Suppressor macrophage (primary cell): ENCODE data around the gene CELF2.

ENCODE experiments used
- DNase-seq, 4 experiments: peaks; one replicate each; pipeline ENCODE4 v3.0.0-alpha.2; 2020 to 2022

The CELF2 gene

DNA sequence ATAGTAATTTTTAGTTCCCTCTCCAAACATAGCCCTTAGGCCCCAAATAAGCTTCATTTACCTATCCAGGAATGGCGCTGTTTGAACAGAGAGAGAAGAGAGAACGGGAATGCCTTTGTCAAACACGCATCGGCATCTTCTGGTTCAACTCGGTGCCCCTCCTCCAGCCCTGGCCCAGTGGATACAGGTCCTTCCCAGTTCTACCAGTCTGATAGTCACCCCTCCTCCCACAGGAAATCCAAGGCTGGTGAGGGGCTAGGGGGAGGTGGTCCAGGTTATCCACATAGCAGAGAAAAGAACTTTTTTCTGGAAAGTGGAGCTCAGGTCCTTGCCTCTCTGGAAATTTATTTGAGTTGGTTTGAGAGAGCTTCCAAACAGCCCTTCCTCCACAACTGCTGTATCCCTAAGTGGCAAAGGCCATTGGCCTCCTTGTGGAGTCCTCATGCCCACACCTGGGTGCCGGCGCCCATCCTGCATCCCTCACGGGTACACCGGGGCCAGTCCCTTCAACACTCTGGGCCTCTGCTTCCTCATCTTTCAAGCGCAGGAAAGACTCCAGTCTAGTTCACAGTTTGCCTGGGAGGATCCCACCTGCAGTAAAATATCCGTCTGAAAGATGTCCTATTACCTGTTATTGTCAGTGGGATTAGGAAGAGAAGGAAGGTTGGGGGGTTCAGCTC lies 287.4 kb downstream of the CELF2 start:
- no peak for DNase-seq

DNA sequence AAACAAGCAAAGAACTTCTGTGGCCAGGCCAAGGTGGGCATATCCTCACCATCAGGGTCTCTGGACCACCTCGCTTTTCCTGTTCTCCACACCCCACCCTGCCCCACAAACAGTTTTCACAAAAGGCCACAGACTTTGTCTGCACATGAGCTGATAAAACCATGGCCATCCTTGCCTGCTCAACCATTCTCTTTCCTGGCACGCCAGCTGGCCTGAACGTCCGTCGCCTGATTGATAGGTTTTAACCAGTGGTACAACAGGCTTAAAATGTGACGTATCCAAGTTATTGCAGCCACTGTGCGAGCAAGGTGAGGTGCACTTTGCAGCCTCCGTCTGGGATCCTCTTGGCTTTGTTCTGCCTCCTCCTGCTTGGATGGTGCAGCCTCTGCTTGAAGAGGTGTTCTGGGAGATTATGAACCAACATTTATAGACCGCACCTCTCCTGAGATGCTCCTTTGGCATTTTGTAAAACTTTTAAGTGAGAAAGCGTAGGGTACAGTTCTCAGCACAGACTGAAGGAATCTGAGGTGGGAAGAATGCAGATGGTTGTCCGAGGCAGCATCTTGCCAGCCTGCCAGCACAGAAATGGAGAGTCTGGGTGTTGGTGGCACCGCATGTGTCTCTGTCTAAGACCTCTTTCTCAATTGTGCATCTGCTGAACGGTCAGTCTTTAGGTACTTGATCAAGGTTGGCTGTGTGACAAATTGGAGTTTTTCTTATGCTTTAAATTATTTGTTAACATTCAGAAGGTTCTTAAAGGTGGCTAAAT lies 288.3 kb downstream of the CELF2 start:
- DNase-seq = no peak

DNA sequence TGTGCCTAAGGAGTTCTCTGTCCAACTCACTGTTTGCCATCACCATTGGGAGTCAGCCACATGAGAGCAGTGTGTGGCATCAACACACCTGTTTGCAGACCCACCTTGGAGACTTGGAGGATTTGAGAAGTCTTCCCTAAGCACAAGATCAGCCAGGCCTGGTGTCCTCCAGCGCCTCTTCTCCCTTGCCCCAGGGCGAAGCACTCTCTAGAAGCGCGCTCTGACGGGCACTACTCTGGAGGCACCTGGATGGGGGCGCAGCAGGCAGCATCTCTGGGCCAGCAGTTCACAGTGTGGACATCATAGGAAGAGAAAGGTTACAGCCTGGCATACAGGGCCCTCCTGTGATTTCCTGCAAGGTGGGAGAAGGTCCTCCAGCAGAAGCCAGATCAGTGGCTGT lies 289.3 kb downstream of the CELF2 start:
- DNase-seq = no peak

DNA sequence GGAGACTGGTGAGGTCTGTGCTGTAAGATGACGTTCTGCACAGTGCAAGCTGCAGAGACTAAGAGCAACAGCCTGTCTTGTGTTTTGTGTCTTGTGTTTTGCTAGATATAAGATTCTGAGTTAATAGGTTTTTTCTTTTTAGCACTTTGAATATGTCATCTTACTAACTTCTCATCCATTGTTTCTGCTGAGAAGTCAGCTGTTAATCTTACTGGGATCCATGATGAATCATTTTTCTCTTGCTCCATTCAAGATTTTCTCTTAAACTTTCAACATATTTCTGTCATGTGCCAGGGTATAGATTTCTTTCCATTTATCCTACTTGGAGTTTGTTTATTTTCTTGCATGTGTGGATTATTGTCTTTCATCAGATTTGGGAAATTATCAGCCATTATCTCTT lies 290.3 kb downstream of the CELF2 start:
- DNase-seq = no peak

DNA sequence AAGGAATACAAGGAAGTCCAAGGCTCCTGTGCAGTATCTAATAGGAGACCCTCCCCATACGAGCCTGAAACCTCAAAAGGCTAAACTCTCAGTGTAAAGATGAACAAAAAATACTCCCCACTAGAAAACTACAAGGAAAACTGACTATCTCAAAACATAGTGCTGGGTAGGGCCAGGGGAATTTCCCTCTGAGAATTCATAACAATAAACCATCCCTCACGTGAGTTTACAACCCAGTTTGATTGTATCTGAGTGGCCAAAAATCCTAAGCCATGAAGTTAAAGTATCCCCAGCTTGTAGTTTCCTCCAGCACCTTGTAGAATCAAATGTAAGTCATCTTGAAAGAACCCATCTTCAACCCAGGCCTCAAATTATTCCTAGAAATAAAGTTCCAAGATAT lies 293.4 kb downstream of the CELF2 start:
- DNase-seq = no peak

DNA sequence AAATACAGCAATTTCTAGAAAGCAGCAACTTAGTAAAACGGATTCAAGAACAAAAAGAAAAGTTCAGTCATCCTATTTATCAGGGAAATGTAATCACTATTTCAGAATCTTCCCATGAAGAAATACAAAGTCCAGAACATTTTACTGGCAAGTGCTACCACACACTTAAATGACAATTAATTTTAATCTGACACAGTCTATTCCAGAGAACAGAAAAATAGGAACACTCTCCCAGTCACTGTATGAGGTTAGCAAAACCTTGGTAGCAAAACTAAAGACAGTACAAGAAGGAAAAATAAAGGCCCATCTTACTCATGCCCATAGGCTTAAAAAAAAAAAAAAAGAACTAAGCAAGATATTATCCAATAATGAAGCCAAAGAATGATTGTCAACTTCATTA lies 295.8 kb downstream of the CELF2 start:
- DNase-seq = no peak

DNA sequence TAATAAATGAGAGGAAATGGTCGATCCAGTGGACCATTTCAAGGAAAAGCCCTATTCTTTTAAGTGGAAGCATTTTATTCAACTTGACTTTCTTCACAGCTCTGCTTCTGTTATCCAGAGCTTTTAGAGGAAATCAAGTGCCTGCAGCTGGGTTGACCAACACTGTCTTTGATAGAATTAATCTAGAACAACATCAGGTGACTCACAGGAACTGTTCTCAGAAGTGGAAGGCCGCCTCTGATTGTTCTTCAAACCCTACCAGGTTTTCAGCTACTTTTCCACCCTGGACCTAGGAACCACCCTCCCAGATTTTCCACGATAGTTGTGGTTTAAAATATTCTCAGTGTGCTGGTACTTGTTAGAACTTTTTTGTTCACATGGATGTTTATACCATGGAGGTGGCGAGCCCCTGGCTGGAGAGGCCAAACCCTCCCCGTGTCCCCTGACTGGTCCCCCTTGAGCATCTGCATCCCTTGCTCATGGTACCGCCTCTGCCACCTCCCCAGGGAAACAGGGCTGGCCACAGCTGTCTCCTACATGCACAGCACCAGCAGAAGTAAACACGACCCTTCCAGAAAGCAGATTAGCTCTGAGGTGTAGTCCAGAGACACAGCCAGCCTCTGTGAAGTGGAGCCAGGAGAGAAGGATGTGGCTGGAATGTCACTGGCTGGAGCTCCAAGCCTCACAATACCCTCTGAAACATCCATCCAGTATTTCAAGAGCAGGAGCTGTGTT lies 300.4 kb downstream of the CELF2 start:
- DNase-seq = no peak

DNA sequence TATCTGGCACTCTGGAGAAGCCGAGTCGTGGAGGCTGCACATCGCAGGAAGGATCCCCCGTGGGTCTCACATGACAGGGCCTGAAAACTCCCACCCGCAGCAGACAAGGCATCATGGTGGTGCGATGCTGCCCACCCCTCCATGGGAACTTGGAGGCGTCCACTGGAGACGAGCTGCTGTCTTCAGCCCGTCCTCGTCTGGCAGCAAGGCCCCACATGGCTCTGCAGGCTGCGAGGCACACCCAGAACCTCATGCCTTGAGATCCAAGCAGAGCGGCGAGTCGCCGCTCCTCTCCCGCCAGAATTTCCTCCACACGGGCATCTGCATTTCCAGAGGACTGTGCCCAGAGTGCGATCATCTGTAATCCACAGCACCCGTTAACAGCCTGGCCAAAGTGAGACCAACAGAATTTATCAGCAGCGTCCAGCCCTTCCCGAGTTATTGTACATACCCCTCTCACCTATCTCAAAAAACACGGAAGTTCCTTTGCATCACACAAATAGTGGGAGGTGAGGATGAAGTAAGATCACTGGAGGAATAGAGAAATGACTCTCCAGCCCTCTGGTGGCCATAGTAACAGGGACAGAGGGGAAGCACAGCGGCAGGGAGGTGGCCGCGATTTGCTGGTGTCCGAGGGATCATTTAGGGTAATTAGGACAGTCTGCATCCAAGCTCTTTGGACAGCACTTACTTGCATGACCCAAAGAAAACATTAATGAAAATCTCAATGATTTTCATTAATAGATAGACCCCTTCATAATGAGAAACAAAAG lies 301.3 kb downstream of the CELF2 start:
- no peak for DNase-seq

DNA sequence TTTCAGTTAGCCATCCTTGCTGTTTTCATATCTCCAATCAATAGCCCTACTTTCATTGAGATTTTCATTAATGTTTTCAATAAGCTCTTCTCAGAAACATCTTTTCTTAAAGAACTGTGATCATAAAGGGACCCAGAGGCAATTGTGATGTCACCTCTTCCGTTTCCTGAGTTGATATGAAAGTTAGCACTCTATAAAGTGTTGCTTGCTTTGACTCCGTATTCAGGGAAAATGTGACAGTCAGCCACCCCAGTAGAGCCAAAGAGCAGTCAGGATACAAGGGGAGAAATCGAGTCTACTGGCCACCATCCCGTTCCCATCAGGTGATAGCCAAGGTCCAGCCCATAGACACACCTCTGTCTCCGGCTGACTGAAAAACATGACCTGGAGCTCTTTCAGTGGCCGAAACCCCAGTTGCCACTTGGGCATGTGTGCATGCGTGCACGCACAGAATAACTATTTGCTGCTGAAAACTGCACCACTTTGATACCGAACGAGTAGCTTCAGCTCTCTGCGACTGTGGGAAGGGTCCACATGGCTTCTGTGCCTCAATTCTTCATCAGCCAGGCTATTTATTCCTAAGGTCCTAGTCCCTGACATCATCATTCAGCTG lies 302.4 kb downstream of the CELF2 start:
- no peak for DNase-seq

DNA sequence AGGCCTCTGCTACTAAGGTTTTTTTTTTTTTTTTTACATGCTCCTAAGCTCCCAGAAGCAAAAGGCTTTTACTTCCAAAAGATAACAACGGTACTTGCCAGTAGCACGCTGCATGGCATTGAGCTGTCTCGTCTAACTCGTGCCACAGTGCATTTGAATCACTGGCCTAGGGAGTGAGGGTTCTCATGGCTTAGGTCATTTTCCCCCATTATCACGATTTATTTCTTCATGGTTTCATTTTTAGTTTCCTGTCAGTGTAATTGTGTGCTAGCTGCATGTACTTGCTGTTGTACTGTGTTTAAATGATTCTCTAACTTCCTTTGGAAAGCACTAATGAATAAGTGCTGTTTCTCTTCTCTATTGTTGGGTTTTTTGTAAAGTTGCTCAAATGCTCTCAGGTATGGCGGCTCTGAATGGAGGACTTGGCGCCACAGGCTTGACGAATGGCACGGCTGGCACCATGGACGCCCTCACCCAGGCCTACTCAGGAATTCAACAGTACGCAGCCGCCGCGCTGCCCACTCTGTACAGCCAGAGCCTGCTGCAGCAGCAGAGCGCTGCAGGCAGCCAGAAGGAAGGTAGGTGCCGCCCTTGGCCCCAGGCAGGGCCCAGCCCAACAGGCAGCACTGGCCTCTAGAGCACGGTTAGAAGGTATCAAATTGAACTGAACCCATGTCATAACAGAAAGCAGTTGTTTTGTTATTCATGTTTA lies 303.3 kb downstream of the CELF2 start:
- DNase-seq = no peak

DNA sequence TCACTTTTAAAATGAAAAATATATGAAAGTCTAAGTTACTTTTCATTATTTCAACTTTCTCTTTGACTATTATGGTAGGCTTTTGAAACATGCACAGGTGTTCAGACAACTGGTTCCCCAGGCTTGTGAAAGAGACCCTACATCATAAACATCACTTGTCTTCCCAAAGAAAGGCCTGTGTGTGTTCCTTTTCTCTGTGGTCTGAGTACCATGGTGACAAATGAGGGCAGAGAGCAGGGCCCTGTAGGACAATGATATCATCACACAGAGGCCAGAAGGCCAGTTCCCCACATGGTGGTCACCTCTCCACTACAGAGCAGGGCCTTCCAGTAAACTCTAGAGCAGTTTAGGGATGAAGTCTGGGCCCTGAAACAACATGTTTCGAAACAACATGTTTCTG lies 305.0 kb downstream of the CELF2 start:
- peak in 1 of 4 experiments; percentile 30 for DNase-seq

DNA sequence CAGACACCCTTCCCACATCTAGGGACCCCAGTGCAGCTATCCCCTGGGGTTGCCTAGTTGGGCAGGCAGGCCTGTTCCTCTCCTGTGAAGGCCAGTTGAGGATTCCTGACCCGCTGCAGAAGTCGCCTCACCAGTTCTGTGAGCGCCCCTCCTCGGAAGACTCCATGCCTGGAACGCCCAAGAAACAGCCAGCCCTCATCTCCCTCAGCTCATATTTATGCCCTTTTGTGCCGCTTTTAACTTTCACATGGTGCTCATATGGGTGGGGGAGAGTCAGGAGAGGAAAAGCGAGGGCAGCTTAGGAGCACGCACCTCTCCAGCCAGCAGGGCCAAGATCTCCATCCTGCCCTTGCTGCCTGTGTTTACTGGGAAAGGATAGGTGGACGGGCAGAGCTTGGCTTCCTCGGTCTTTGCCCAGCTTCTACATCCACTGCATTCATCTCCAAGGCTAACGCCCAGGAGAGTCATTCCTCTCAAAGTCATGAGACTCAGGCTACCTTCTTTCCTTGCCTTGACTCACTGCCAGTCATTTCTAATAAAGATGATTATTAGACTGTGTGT lies 307.2 kb downstream of the CELF2 start:
- DNase-seq = no peak

DNA sequence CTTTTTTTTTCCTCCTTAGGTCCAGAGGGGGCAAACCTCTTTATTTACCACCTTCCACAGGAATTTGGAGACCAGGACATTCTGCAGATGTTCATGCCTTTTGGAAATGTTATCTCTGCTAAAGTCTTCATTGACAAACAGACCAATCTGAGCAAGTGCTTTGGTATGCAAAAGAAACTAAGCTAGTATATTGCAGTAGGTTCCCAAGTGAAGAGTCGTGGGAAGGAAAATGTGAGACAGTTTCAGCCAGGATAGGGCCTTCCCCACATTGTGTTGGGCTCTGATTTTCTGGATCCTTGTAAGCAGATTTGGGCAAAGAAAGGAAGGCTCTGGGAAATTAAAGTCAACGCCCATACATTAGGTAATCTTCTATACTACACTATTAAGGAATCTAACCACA lies 308.1 kb downstream of the CELF2 start:
- DNase-seq = no peak

DNA sequence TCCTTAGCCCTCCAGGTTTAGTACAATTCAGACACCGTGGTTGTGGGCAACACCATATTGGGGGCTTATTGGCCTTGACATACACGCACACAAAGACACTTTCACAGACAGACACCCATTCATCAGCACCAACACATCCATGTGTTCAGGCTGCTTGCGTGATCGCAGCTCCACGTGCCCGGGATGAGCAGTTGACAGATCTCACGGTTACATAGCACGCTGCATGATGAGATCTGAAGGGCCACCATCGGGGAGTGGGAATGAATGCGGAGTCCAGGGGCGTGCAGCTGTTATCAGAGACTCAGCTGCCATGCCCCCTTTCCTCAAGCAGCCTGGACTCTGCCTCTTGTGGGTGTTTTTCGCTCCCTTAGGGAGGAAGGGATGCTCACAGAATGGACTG lies 308.6 kb downstream of the CELF2 start:
- no peak for DNase-seq

DNA sequence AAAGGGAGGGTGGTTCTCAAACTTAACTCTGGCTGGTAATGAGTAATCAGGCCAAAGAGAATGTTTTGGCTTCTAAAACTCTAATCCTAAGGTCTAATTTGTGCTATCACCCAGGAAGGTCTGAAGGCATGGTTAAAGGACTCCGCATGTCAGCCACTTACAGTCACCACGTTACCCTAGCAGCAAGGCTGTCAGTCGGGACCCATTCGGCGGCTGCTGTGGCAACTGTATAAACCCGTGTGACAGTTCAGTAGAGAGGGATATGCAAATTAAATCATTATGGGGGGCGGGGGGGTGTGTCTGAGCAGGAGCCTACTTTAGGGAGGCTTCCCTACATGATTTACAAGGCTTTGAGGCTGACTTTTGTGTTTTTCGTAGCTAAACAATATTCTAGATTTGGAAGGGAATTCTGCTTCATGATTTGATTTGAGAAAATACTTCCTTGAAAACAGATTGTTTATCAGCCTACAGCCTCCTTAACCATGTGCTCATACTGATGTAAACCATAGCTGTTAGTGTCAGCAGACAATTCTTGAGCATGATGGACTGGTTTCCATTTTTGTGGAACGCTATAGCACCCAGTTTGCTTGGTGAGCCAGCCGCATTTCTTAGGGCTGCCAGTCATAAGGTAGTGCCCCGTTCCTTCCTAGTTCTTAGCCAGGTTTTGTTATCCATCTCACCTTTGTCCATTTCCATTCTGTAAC lies 309.4 kb downstream of the CELF2 start:
- DNase-seq = no peak

DNA sequence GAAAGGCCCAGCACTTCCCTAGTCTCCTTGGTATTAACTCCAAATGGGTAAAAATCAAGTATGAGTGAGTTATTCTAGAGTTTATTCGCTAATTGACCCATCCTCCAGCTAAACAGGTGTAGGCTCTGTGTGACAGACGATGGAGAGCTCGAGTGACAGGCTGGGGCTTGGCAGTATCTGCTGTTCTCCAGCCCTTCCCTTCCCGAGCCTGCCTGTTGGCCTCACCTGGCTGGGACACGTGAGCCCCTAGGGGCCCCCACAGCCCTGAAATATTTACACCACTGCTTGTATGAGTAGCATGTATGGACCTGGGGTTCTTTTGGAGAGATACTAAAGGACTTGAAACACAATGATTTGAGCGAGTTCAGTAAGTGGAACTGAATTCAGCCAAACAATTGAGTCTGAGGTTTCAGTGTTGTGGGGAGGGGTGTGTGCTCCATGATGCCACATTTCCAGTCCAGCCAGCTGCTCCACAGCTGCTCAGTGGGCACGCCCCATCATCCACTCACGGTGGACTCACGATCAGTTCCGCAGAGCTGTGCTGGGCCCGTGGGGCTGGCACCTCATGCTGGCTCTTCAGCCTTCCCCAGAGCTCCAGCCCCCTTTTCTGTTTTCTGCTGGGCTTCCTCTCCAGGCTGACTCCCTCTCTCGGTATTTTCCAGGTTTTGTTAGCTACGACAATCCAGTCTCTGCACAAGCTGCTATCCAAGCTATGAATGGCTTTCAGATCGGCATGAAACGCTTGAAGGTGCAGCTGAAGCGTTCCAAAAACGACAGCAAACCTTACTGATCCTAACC lies 310.8 kb downstream of the CELF2 start:
- DNase-seq = peak in 1 of 4 experiments; percentile 17

DNA sequence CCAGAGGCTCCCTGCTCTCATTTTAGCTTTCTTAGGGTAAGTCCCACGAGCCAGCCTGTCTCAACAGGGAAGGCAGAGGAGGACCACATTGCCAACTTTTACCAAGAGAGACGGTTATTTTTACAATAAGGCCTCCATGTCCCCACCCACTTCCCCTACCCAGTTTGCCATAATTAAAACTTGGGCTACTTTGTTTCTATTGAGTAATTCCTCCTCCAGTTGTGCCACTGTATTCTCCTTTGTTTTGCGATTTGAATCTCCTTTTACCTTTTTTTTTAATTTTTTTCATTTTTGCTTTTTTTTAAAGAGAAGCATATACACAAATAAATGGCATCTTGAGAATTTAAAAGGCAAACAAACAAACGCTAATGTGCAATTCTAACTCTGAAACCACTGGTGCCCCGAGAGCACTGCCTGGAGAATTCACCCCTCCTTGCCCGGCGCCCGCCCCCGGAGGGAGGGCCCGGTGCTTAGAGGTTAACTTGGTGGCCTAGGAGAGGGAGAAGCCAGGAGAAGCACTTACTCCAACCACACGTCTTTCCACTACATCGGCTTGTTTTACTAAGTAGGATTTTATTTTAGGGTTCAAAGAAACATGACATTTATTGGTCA lies 311.5 kb downstream of the CELF2 start:
- DNase-seq = peak in 3 of 4 experiments; percentile 18 to 24 (median 23)

DNA sequence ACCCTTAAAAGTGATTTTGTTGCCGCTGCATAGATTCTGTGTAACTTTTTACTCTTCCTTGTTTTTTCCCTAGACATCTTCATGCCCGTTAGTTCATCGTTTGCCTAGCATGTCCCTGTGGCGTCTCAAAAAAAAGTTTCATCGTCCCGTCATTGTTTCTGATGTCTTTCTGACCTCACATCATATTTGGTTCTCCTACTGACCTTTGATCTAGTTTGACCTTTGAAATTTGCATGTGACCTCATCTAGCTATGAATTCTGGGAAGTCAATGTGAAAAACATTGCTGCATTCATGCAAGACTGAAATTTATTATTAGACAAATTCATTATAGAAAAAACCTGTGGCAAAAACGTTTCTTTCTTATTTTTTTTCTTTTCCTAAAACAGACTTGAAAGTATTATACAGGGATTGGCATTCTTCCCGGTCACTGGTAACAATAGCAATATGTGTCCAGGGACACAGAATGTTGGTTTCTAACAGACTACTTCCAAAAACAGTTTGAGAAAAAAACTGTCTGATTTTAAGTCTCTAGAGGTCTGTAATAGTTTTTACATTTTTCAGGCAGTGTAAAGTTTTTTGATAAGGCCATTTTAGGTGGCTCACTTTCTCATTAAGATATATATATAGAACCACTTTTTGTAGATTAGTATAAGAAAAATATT lies 312.8 kb downstream of the CELF2 start:
- DNase-seq = no peak

DNA sequence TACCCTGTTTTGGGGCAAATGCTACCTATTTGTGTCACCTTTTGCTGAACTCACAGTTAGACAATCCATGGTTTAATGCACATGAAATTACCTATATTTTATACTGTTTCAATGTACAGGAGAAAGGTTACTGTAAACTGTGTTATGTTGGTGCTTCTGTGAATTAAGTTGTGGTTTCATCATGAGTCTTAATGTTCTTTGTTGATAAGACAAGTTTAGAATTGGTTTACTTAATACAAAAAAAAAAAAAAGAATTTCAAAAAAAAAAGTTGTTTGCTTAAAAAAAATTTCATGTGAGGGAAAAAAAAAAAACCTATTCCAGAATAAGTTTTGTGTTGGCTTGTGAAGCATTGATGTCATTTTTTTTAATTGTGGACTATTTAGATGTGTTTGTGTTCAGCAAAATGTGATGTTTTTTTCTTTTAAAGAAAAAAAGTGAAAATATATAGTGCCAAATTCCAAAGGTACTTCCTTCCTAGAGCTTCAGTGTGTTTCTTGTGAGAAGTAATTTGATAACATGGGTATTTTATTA lies 313.4 kb downstream of the CELF2 start:
- DNase-seq = no peak
